NCI-H2029 (cell line): ENCODE results near the gene CTDSPL2.
"Not testable (repeated sequence)": the region's sequence is repeated elsewhere in the genome, so short reads cannot be mapped to it uniquely, and the experiment has no call there.

Source experiments
- DNase-seq: peaks from one replicate; lab custom pipeline; 2025; lab: John Stamatoyannopoulos, UW

The CTDSPL2 gene

DNA sequence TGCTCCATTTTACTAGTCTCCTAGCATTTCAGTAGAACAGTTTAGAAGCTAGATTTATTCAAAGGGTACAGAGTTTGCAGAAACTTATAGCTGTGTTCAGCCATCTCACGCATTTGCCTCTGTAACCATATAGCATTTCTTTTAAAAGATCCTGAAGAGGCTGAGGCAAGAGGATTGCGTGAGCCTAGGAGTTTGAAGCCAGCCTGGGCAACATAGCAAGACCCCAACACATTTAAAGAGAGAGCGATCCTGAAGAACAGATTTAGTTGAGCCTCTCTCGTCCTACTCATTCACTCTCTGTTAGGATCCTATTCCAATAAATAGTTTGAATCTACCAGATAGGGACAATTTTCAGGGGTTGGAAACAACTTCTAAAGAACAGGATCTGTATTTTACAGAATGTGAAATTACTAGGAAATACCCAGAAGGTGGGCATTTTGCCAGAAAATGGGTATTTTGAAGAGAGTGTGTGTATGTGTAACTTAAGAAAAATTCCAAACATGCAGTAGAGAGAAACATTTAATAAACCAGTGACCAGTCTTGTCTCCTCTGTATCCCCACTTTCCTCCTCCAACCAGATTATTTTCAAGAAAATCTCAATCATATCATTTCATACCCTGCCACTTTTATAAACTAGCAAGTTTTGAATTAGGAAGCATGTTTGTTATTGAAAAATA, 114.0 kb downstream of the CTDSPL2 start:
- DNase-seq: no peak

DNA sequence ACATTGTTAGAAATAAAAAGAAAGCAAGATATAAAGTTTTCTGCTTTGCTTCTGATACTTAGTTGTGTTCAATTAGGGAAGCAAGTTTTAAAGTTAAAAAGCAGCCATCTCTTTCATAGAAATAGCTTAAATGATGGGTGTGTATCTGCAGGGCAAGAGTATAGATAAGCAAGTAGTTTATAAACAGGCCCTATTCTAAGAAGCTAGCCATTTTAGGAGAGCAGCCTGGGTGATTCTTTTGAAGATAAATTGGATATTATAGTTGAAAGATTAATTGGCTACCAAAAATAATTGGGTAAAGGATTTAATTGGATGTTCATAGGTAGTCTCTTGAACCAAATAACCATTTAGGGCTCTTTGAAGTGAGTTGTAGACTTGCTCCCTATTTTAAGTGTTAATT, 115.2 kb downstream of the CTDSPL2 start:
- DNase-seq: no peak

DNA sequence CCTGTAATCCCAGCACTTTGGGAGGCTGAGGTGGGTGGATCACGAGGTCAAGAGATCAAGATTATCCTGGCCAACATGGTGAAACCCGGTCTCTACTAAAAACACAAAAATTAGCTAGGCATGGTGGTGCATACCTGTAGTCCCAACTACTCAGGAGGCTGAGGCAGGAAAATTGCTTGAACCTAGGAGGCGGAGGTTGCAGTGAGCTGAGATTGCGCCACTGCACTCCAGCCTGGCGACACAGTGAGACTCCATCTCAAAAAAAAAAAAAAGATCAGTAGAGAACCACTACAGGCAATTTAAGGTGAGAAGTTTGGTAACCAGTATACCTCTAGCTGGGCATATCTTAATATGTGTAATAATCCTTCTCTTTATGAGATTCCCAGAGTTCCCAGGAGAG, 117.3 kb downstream of the CTDSPL2 start:
- not testable (repeated sequence) for DNase-seq

DNA sequence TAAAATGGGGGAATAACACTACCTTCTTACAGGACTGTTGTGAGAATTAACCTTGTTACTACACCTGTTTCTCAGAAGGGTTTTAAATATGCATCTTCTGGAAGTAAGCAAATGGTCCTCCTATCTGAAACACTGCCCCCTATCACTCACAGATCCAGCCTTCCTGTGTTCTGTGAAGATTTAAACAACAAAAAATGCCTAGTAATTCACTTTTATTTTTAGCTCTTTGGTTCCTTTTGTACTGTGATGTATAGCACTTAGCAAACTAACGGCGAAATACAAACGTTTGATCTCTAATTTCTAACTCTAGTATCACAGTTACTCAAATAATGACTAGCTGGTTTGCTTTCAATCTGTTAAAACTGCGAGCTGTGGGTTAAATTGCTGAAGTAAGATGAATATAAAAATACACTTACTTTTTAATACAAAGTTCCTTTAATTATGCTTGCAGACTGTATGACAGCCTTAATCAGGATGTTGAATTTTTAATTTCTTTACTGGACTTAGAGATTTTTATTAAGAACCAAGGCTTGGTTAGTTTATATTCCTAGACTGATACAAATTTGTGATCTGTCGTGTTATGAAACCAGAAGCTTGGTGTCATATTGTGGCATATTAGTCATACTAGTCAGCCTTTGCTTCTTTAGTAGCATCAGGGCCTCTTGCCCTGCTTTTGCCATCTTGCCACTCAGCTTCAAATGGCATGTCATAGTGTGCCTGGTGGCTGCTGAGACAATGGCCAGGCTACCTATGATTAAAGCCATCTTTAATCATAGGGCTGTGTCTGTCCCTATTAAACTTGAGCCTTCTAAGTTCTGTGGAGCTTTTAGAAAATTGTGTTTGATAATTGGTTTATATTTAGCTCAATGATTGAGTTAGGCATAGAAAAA, 118.7 kb downstream of the CTDSPL2 start:
- no peak for DNase-seq

DNA sequence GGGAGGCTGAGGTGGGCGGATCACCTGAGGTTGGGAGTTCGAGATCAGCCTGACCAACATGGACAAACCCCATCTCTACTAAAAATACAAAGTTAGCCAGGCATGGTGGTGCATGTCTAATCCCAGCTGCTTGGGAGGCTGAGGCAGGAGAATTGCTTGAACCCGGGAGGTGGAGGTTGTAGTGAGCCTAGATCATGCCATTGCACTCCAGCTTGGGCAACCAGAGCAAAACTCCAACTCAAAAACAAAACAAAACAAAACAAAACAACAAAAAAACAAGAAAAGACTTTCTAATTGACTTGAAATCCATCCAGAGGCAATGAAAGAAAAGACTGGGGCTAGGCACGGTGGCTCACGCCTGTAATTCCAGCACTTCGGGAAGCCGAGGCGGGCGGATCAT, 121.7 kb downstream of the CTDSPL2 start:
- not testable (repeated sequence) for DNase-seq

DNA sequence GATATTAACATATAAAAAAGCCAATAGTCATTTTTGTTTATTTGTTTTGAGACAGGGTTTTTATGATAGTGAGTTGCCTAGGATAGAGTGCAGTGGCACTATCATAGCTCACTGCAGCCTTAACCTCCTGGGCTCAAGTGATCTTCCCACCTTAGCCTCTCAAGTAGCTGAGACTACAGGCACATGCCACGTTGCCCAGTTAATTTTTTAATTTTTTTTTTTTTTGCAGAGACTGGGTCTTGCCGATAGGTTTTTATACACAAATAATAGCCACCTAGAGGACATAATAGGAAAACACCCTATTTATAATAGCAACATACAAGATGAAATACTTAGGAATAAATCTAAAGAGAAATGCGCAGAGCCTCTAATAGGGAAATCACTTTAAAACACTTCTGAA, 122.8 kb downstream of the CTDSPL2 start:
- DNase-seq: no peak

DNA sequence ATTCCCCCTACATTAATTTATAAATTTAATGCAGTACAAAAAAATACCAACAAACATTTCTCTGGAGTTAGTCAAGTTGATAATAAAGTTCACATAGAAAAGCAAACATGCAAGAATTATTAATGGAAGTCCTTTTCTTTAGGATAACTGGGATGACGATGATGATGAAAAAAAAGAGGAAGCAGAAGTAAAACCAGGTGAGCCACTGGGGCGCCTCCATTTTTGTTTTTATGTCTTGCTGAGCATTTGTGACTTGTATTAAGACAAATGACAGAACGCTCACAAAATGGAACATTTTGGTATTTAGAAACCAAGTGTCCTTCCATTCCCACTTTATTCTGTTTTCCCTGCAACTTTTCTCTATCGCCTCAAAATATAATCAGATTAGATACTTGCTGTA, 123.3 kb downstream of the CTDSPL2 start:
- no peak for DNase-seq

DNA sequence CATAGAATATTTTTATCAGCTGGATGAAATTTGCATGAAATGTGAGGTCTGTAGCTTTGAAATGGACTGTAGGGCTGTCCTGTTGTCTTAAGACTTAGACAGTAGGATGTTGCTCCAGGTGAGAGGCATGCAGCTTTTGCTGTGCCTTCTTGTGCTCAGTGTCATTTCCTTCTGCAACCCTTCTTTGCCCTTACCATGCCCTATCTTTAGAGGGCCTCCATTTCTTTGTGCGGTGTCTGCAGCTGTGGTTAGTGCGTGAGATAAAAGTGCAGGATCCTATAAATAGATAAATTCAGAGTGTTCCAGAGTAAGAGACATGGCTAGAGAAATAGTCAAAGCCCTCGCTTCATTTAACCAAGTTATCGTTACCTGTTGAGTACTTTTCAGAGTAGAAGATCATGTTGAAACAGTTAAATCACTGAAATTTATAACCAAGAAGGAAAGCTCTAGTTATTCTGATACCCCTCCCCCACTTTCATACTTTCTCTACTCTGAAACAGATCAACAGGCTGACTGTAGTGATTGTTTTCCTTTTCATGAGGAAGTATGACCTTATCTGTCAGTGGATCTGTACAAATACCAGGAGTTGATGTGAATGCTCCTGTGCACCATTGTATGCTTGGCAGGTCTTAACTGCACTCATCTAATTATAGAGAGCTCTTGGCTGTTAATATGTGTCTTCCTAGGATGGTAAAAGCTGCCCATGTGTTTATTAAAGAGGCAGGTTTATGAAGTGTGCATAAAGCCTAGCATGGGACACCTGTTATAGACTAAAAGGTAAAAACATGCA, 127.7 kb downstream of the CTDSPL2 start:
- DNase-seq: no peak

DNA sequence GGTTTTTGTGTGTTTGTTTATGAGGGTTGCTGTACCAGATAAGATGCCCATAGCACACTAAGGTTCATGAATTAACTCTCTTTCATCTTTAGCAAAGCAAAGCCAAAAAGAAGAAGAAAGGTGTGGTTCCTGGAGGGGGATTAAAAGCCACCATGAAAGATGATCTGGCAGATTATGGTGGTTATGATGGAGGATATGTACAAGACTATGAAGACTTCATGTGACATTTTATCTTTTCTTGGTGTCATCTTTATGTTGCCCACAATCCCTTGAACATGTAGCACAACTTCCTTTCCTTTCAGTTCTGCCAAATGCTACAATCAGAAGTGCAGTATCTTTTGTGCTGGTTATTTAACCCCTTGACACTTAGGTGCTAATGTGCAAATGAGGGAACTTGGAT, 133.5 kb downstream of the CTDSPL2 start:
- DNase-seq: not testable (repeated sequence)

DNA sequence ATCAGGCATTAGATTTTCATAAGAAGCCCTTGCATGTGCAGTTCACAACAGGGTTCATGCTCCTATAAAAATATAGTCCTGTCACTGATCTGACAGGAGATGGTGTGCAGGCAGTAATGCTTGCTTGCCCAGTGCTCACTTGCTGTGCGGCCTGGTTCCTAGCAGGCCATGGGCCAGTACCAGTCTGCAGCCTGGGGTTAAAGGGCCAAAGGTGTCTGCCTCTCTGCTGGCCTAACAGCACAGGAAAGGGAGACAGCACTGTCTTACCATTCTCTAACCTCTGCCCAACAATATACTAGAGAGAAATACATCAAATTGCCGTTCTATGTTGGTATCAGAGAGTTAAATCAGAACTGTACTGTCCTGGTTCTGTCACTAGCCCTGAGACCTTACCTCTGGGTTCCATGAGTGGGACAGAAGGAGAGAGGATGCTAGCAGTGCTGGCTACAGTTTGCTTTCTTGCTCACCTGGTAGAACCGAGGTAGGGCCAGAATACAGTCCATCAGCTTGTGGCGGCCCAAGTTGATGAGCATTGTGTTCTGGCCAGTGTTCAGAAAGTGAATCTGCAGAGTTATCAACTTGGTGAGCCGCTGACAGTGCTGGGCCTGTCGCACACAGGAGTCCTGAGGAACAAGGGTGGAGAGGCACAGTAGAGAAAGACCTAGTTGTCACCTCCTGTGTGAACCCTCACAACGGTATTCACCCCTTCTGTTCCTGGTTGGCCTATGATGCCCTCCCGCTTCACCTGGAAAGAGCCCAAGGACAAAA, 138.1 kb downstream of the CTDSPL2 start:
- no peak for DNase-seq

DNA sequence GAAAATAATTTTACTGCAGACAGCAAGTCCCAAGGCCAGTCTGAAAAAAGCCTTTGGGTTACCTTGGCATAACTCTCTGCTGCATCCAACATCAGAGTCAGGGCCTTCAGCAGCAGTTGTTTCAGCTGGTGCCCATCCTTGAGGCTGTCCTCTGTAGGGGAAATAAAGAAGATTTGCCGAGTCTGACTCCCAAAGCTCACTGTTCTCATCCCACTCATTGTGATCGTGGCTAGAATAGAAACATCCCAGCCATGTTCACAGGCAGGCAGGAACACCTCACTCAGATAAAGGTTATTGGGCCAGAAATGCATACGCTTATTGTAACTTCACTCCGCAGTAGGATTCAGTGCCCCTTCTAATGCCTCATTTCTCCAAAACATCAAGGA, 138.7 kb downstream of the CTDSPL2 start:
- no peak for DNase-seq

DNA sequence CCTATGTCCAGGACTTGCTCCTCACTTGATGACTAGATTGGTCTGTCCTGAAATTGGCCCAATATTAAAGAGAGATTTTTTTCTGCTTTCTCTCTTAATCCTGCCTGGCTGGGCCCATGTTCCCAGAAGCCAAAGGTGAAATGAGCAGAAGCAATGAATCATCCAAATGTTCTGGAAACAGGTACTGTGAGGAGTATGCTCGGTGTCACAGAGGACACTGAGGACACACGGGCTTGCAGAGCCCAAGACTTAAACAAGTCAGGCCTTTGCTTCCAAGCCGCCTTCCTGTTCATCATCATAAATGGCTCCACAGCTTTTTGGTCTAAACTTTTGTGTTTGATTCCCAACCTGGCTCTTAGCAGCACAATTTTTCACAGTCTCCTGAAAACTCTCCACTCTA, 140.9 kb downstream of the CTDSPL2 start:
- no peak for DNase-seq

DNA sequence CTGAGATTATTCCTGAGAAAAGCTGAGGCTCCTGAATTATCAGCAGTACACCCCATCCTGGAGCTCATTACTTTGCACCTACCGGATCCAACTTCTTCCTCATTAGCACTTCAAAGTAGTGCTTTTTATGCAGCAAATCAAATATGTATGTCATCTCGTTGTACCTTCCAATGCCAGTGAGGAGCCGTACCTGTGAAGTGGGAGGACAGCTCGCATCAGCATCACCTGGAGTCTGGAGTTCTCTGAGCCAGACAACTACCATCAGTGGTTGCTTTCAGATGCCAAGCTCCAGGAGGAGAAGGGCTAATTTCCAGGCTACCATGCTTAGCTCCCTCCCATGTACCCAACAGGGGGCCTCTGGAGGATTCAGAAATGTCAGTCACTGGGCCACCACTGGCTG, 141.9 kb downstream of the CTDSPL2 start:
- no peak for DNase-seq

DNA sequence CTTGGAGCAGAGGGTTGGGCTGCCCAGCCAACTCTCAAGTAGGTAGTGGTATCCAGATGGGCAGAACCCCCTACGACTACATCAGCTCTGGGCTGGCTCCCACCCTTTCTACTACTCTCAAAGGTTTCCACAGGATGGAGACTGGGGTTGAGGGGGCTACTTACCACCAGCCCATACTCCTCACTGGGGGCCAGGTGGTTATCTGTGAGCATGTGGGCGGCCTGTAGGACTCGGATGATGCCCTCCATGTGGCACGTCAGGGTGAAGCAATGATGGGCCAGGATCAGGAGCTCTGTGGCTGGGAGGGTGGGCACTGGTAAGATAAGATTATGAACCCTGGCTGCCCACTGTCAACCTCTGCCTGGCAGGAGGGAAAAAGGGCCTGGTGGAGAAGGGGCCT, 142.9 kb downstream of the CTDSPL2 start:
- no peak for DNase-seq

DNA sequence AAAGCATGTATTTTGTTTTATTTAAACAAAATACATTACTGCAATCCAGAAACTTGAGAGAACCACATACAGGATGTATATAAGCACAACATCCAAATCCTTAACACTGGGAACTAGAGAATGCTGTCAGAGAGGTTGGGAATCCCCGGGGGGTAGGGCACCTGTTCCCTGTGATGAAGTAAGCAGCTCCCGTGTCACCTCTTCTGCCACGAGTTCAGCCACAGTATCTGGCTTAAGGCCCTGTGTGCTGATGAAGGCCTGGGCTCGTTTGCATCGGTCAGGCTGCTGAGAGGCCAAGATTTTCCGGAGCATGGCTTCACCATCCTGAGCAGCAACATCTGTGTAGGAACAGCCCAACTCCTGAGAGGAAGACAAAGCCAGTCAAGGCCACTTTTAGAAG, 146.0 kb downstream of the CTDSPL2 start:
- DNase-seq: no peak

DNA sequence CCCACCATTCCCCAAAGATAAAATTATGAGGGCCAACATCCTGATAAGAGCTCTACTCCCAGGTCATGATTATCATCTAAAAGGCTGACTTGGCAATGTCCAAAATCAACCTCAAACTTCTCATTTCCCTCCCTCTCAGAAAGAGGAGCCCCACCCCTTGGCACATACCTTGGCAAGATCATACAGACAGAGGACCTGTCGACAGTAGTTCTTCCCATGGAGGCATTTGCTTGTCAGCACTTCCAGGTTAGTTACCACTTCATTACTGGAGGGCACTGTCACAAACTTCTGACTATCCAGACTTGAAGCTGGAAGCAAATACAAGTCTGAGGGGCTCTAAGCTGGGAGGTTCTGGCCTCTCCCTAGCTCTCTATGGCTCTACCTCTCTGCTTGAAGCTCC, 147.3 kb downstream of the CTDSPL2 start:
- no peak for DNase-seq
